ENCODE data around the gene CASR.

Gene CASR

GRCh38 chr3:122314228-122314876 is 130.9 kb downstream of the CASR start:
- H3K27ac ChIP-seq, result no peak overlapping the region

DNA sequence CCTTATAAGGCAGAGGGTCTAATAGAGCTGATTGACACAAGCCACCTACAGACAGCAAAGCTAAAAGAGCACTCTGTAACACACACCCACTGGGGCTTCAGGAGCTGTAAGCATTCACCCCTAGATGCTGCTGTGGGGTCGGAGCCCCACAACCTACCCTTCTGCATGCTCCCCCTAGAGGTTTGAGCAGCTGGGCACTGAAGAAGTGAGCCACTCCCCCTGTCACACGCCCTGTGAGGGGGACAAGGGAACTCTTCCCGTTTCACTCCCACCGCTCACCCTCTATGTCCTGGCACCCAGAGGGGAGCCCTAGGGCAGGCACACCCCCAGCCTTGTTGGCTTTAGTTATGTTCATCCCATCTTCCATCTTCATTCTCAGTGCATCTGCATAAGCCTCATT is 132.2 kb downstream of the CASR start:
- no peaks in the 10 kb centered on the region for H3K36me3 ChIP-seq (ENCODE audit: insufficient read depth)
- H3K4me2 ChIP-seq, result no peak overlapping the region
- TF ChIP-seq CTCF (conservative IDR thresholded peaks at IDR 0.05; ENCODE audit: low read depth, low read length), result no peak
- H3K4me1 ChIP-seq (ENCODE audit: low read depth, poor library complexity, severe bottlenecking), result no peaks in the 10 kb centered on the region
- no peaks in the 10 kb centered on the region for H3K27me3 ChIP-seq (ENCODE audit: insufficient read depth, low read depth)
- no peak overlapping the region for H2AFZ ChIP-seq (ENCODE audit: low read depth)
- H3K9ac ChIP-seq, result no peak overlapping the region
- H4K20me1 ChIP-seq (ENCODE audit: insufficient read depth), result no peaks in the 10 kb centered on the region
- H3K27ac ChIP-seq, result no peak overlapping the region
- no peaks in the 10 kb centered on the region for H3K79me2 ChIP-seq (ENCODE audit: insufficient read depth, low read depth)
- H3K4me3 ChIP-seq (IDR thresholded peaks at IDR 0.05; ENCODE audit: insufficient read depth, low read depth, low read length), result no peak overlapping the region

More at GRCh38 chr3:122314228-122314876, 130.9 kb downstream of the CASR start:
- Histone ChIP-seq H3K9ac (no peak overlapping the region), H3K27me3 (ENCODE audit: insufficient read depth, low read depth) (no peaks in the 10 kb centered on the region), H3K4me3 (IDR thresholded peaks at IDR 0.05; ENCODE audit: insufficient read depth, low read depth, low read length) (no peak overlapping the region), H2AFZ (ENCODE audit: low read depth) (no peak overlapping the region), H3K79me2 (ENCODE audit: insufficient read depth, low read depth) (no peaks in the 10 kb centered on the region), H3K4me1 (ENCODE audit: low read depth, poor library complexity, severe bottlenecking) (no peaks in the 10 kb centered on the region), H4K20me1 (ENCODE audit: insufficient read depth) (no peaks in the 10 kb centered on the region), H3K4me2 (no peak overlapping the region), H3K36me3 (ENCODE audit: insufficient read depth) (no peaks in the 10 kb centered on the region)
- no peak for TF ChIP-seq CTCF (conservative IDR thresholded peaks at IDR 0.05; ENCODE audit: low read depth, low read length)

DNA sequence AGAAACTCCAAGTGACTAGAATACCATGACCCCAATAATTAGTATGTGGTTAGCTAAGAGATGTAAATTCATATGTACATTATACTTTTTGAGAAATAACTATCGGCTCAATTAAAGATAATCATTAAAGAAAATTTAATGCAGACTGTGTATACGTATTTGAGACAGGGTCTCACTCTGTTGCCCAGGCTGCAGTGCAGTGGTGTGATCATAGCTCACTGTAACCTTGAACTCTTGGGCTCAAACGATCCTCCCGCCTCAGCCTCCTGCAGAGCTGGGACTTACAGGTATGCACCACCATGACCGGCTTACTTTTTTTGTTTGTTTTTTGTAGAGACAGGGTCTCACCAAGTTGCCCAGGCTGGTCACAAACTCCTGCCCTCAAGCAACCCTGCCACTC is 132.9 kb downstream of the CASR start:
- H3K9ac ChIP-seq, result no peak overlapping the region
- H3K27me3 ChIP-seq (ENCODE audit: insufficient read depth, low read depth), result no peaks in the 10 kb centered on the region
- no peak overlapping the region for H3K4me3 ChIP-seq (IDR thresholded peaks at IDR 0.05; ENCODE audit: insufficient read depth, low read depth, low read length)
- no peak overlapping the region for H2AFZ ChIP-seq (ENCODE audit: low read depth)
- TF ChIP-seq CTCF (conservative IDR thresholded peaks at IDR 0.05; ENCODE audit: low read depth, low read length), result no peak
- no peaks in the 10 kb centered on the region for H3K79me2 ChIP-seq (ENCODE audit: insufficient read depth, low read depth)
- H3K4me2 ChIP-seq, result no peak overlapping the region
- no peak overlapping the region for H3K27ac ChIP-seq
- H3K4me1 ChIP-seq (ENCODE audit: low read depth, poor library complexity, severe bottlenecking), result no peaks in the 10 kb centered on the region
- no peaks in the 10 kb centered on the region for H4K20me1 ChIP-seq (ENCODE audit: insufficient read depth)
- H3K36me3 ChIP-seq (ENCODE audit: insufficient read depth), result no peaks in the 10 kb centered on the region

DNA sequence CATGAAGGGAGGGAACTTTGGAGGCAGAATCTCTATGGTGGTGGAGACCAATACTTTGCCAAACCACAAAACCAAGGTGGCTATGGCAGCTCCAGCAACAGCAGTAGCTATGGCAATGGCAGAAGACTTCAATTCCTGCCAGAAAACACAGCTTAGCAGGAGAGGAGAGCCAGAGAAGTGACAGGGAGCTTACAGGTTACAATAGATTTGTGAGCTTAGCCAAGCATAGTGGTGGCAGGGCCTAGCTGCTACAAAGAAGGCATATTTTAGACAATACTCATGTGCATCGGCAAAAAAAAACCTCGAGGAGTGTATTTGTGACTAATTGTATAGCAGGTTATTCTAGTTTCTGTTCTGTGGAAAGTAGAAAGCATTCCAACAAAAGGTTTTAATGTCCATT is 135.2 kb downstream of the CASR start:
- no peak overlapping the region for H3K27ac ChIP-seq
- no peak overlapping the region for H2AFZ ChIP-seq (ENCODE audit: low read depth)
- no peak overlapping the region for H3K9ac ChIP-seq
- H3K4me2 ChIP-seq, result no peak overlapping the region
- H3K79me2 ChIP-seq (ENCODE audit: insufficient read depth, low read depth), result no peaks in the 10 kb centered on the region
- H3K4me1 ChIP-seq (ENCODE audit: low read depth, poor library complexity, severe bottlenecking), result peaks cover 3% of the 10 kb centered on the region
- TF ChIP-seq CTCF (conservative IDR thresholded peaks at IDR 0.05; ENCODE audit: low read depth, low read length), result no peak
- H4K20me1 ChIP-seq (ENCODE audit: insufficient read depth), result no peaks in the 10 kb centered on the region
- no peaks in the 10 kb centered on the region for H3K27me3 ChIP-seq (ENCODE audit: insufficient read depth, low read depth)
- no peaks in the 10 kb centered on the region for H3K36me3 ChIP-seq (ENCODE audit: insufficient read depth)
- no peak overlapping the region for H3K4me3 ChIP-seq (IDR thresholded peaks at IDR 0.05; ENCODE audit: insufficient read depth, low read depth, low read length)

Data from KMS-11 (cell line).